ENCODE results near the gene FRMD8. TPM values are rescaled to one million over a fixed set of nuclear protein-coding genes. Genes with fewer than 3 reads are reported as not detected.

The FRMD8 gene
- total RNA-seq, 1 experiment from 2014 or later: 40.2 TPM

GRCh38 chr11:65376138-65376713, 10.2 kb upstream of the FRMD8 start:
- CTCF ChIA-PET: interaction anchor here (0.6 to 0.7 kb wide), 2 partner anchors 43 to 181 kb away, joined by 3 to 6 read pairs; no protein-coding TSS in a partner anchor
- no peak for DNase-seq
- Mint-ChIP-seq H3K36me3 (ENCODE audit: insufficient read depth, unreplicated experiment) (peaks cover 14% of the 10 kb centered on the region), H3K4me3 (ENCODE audit: low read depth, unreplicated experiment) (no peak overlapping the region), H3K9me3 (ENCODE audit: low read depth, unreplicated experiment) (no peaks in the 10 kb centered on the region), H3K4me1 (ENCODE audit: low read depth, unreplicated experiment) (peaks cover 36% of the 10 kb centered on the region), H3K27ac (ENCODE audit: unreplicated experiment) (no peak overlapping the region), H3K27me3 (ENCODE audit: unreplicated experiment) (no peaks in the 10 kb centered on the region)
- intact Hi-C loops (cut with micrococcal nuclease; ENCODE audit: unreplicated experiment): no loop called here
- TF ChIP-seq CTCF (IDR thresholded peaks at IDR 0.05; ENCODE audit: unreplicated experiment): no peak
- BruUV-seq (replicated peaks): no TSS peak

DNA sequence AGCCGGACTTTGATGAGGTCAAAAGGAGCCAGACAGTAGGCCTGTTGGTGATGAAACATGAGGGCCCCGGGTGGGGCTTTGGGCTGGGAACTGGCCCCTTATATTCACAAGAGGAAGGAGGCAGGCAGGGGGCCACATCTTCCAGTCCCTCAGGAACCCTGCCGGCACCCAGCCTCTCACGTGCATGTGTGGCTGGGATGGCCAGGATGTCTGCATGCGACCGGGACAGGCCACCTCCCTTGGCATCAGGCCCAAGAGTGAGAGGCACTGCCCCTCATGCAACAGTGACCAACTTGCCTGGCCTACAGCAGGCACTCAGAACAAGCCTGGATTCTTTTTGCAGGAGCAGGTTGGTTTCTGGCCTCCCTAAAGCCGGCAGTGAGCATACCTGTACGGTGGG, 9.4 kb upstream of the FRMD8 start:
- TF ChIP-seq CTCF (IDR thresholded peaks at IDR 0.05; ENCODE audit: unreplicated experiment): no peak
- intact Hi-C loops (cut with micrococcal nuclease; ENCODE audit: unreplicated experiment): no loop called here
- Mint-ChIP-seq H3K9me3 (ENCODE audit: low read depth, unreplicated experiment) (no peaks in the 10 kb centered on the region), H3K4me3 (ENCODE audit: low read depth, unreplicated experiment) (no peak overlapping the region), H3K27ac (ENCODE audit: unreplicated experiment) (no peak overlapping the region), H3K4me1 (ENCODE audit: low read depth, unreplicated experiment) (peaks cover 36% of the 10 kb centered on the region), H3K27me3 (ENCODE audit: unreplicated experiment) (no peaks in the 10 kb centered on the region), H3K36me3 (ENCODE audit: insufficient read depth, unreplicated experiment) (peaks cover 17% of the 10 kb centered on the region)
- BruUV-seq (replicated peaks): no TSS peak
- CTCF ChIA-PET: no interaction called here
- peak; percentile 35 for DNase-seq

- peaks cover 24% of the 10 kb centered on the region for H3K36me3 Mint-ChIP-seq (ENCODE audit: insufficient read depth, unreplicated experiment)
- H3K27ac Mint-ChIP-seq (ENCODE audit: unreplicated experiment): no peak overlapping the region
- H3K4me1 Mint-ChIP-seq (ENCODE audit: low read depth, unreplicated experiment): peaks cover 41% of the 10 kb centered on the region
- no TSS peak for BruUV-seq (replicated peaks)
- intact Hi-C loops (cut with micrococcal nuclease; ENCODE audit: unreplicated experiment): no loop called here
- no peaks in the 10 kb centered on the region for H3K9me3 Mint-ChIP-seq (ENCODE audit: low read depth, unreplicated experiment)
- CTCF ChIA-PET: interaction anchor here (0.5 to 0.7 kb wide), 3 partner anchors 13 to 333 kb away, joined by 4 to 5 read pairs (median 4); no protein-coding TSS in a partner anchor
- H3K27me3 Mint-ChIP-seq (ENCODE audit: unreplicated experiment): no peaks in the 10 kb centered on the region
- no peak for TF ChIP-seq CTCF (IDR thresholded peaks at IDR 0.05; ENCODE audit: unreplicated experiment)
- H3K4me3 Mint-ChIP-seq (ENCODE audit: low read depth, unreplicated experiment): no peak overlapping the region
- no peak for DNase-seq
Measured at GRCh38 chr11:65377777-65378176, 8.7 kb upstream of the FRMD8 start.

DNA sequence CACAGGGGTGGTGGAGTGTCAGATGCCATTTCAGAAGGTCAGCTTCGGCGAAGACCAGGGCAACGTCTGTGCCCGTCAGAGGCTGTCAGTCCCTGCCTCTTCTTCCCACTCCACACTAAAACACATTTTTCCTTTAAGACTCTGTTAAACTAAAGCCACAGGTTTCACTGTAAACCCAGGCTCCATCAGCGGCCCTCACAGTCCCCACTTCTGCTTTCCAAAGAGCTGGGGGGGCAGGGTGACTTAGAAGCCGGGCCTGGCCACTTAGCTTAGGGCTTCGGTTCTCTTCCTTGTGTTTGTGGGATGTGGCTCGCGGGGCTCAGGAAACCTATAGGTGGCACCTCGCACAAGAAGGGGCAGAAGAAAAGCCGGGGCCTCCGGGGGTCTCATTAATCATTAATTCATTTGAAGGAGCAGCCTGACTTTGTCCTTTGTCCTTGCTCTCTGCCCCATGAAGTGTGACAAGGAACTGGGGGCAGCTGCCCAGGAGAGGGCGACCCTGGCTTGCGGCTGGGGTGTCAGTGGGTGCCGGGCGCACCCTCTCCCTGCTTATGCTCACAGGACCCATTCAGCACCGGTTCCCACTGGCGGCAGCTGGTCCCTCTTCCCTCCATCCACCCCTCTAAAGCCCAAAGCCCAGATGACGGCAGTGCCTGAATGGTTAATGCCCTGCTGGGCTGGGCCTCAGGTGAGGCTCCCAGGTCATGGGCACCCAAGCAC, 8.1 kb upstream of the FRMD8 start:
- DNase-seq: no peak
- peaks cover 47% of the 10 kb centered on the region for H3K4me1 Mint-ChIP-seq (ENCODE audit: low read depth, unreplicated experiment)
- no peak overlapping the region for H3K4me3 Mint-ChIP-seq (ENCODE audit: low read depth, unreplicated experiment)
- H3K27ac Mint-ChIP-seq (ENCODE audit: unreplicated experiment): peak overlapping the region; percentile 39
- no peaks in the 10 kb centered on the region for H3K27me3 Mint-ChIP-seq (ENCODE audit: unreplicated experiment)
- intact Hi-C loops (cut with micrococcal nuclease; ENCODE audit: unreplicated experiment): no loop called here
- no peak for TF ChIP-seq CTCF (IDR thresholded peaks at IDR 0.05; ENCODE audit: unreplicated experiment)
- no peaks in the 10 kb centered on the region for H3K9me3 Mint-ChIP-seq (ENCODE audit: low read depth, unreplicated experiment)
- peaks cover 30% of the 10 kb centered on the region for H3K36me3 Mint-ChIP-seq (ENCODE audit: insufficient read depth, unreplicated experiment)
- CTCF ChIA-PET: interaction anchor here (0.6 to 1.5 kb wide), 3 partner anchors 13 to 234 kb away, joined by 4 to 5 read pairs (median 5); no protein-coding TSS in a partner anchor
- BruUV-seq (replicated peaks): no TSS peak

All from Calu3 (cell line).